Measurements from ENCODE around the gene FAF1.

DNA sequence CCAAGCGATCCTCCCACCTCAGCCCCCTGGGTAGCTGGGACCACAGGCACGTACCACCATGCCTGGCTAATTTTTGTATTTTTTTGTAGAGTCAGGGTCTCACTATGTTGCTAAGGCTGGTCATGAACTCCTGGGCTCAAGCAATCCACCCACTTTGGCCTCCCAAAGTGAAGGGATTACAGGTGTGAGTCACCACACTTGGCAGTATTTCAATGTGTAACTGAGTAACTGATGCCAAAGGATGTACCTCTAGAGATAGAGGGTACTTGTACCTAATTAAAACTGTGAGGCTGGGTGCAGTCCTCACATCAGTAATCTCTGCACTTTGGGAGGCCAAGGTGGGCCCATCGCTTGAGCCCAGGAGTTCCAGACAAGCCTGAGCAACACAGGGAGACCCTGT is 278.1 kb downstream of the FAF1 start:
- TF ChIP-seq, protein P1, sequence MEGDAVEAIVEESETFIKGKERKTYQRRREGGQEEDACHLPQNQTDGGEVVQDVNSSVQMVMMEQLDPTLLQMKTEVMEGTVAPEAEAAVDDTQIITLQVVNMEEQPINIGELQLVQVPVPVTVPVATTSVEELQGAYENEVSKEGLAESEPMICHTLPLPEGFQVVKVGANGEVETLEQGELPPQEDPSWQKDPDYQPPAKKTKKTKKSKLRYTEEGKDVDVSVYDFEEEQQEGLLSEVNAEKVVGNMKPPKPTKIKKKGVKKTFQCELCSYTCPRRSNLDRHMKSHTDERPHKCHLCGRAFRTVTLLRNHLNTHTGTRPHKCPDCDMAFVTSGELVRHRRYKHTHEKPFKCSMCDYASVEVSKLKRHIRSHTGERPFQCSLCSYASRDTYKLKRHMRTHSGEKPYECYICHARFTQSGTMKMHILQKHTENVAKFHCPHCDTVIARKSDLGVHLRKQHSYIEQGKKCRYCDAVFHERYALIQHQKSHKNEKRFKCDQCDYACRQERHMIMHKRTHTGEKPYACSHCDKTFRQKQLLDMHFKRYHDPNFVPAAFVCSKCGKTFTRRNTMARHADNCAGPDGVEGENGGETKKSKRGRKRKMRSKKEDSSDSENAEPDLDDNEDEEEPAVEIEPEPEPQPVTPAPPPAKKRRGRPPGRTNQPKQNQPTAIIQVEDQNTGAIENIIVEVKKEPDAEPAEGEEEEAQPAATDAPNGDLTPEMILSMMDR (IDR thresholded peaks at IDR 0.05), result no peak
- no peak for TF ChIP-seq POLR2A (IDR thresholded peaks at IDR 0.05)

Measured in tibial nerve (tissue), 3 donors.